ENCODE measurements around the gene ATRN. TPM values are rescaled to one million over a fixed set of nuclear protein-coding genes. Genes with fewer than 3 reads are reported as not detected.

ATRN gene
- total RNA-seq, 2 experiments from 2014 or later: 5.1 TPM

GRCh38 chr20:3539311-3540107 is 68.7 kb downstream of the ATRN start:
- H3K4me1 Mint-ChIP-seq (ENCODE audit: low read depth): no peaks in the 10 kb centered on the region
- CTCF ChIA-PET: no interaction called here
- H3K27me3 Mint-ChIP-seq (ENCODE audit: low read depth): no peaks in the 10 kb centered on the region
- intact Hi-C loops (cut with micrococcal nuclease): no loop called here
- no peak for DNase-seq
- no peaks in the 10 kb centered on the region for H3K9me3 Mint-ChIP-seq
- H3K27ac Mint-ChIP-seq: no peak overlapping the region
- no peak overlapping the region for H3K4me3 Mint-ChIP-seq
- peaks cover 12% of the 10 kb centered on the region for H3K36me3 Mint-ChIP-seq (ENCODE audit: low read depth)

- no peak overlapping the region for H3K27ac Mint-ChIP-seq
- DNase-seq: no peak
- no peak overlapping the region for H3K4me3 Mint-ChIP-seq
- peaks cover 8% of the 10 kb centered on the region for H3K36me3 Mint-ChIP-seq (ENCODE audit: low read depth)
- CTCF ChIA-PET: no interaction called here
- H3K9me3 Mint-ChIP-seq: no peaks in the 10 kb centered on the region
- no peaks in the 10 kb centered on the region for H3K27me3 Mint-ChIP-seq (ENCODE audit: low read depth)
- H3K4me1 Mint-ChIP-seq (ENCODE audit: low read depth): no peaks in the 10 kb centered on the region
- intact Hi-C loops (cut with micrococcal nuclease): no loop called here
Observed at GRCh38 chr20:3541887-3542721, 71.3 kb downstream of the ATRN start.

GRCh38 chr20:3543901-3544507 is 73.2 kb downstream of the ATRN start:
- H3K9me3 Mint-ChIP-seq: no peaks in the 10 kb centered on the region
- H3K4me3 Mint-ChIP-seq: no peak overlapping the region
- H3K27me3 Mint-ChIP-seq (ENCODE audit: low read depth): no peaks in the 10 kb centered on the region
- no peak for DNase-seq
- intact Hi-C loops (cut with micrococcal nuclease): no loop called here
- no peaks in the 10 kb centered on the region for H3K4me1 Mint-ChIP-seq (ENCODE audit: low read depth)
- peaks cover 6% of the 10 kb centered on the region for H3K36me3 Mint-ChIP-seq (ENCODE audit: low read depth)
- H3K27ac Mint-ChIP-seq: no peak overlapping the region
- CTCF ChIA-PET: no interaction called here

GRCh38 chr20:3545401-3545925 is 74.6 kb downstream of the ATRN start:
- no peak overlapping the region for H3K27ac Mint-ChIP-seq
- no peaks in the 10 kb centered on the region for H3K4me1 Mint-ChIP-seq (ENCODE audit: low read depth)
- no peak for DNase-seq
- CTCF ChIA-PET: interaction anchor here (0.7 kb wide), 1 partner anchor 206 kb away, joined by 5 read pairs; no protein-coding TSS in a partner anchor
- peaks cover 5% of the 10 kb centered on the region for H3K36me3 Mint-ChIP-seq (ENCODE audit: low read depth)
- intact Hi-C loops (cut with micrococcal nuclease): no loop called here
- no peak overlapping the region for H3K4me3 Mint-ChIP-seq
- H3K27me3 Mint-ChIP-seq (ENCODE audit: low read depth): no peaks in the 10 kb centered on the region
- H3K9me3 Mint-ChIP-seq: no peaks in the 10 kb centered on the region

GRCh38 chr20:3547906-3548305 is 77.1 kb downstream of the ATRN start:
- intact Hi-C loops (cut with micrococcal nuclease): no loop called here
- Mint-ChIP-seq H3K4me1 (ENCODE audit: low read depth) (no peaks in the 10 kb centered on the region), H3K36me3 (ENCODE audit: low read depth) (peaks cover 6% of the 10 kb centered on the region), H3K4me3 (no peak overlapping the region), H3K27ac (no peak overlapping the region), H3K27me3 (ENCODE audit: low read depth) (no peaks in the 10 kb centered on the region), H3K9me3 (no peaks in the 10 kb centered on the region)
- DNase-seq: no peak
- CTCF ChIA-PET: interaction anchor here (1.5 kb wide), 1 partner anchor 10 kb away, joined by 3 read pairs; no protein-coding TSS in a partner anchor

GRCh38 chr20:3550837-3551236 is 80.0 kb downstream of the ATRN start:
- Mint-ChIP-seq H3K27me3 (ENCODE audit: low read depth) (no peaks in the 10 kb centered on the region), H3K4me3 (no peak overlapping the region), H3K27ac (no peak overlapping the region), H3K36me3 (ENCODE audit: low read depth) (peaks cover 9% of the 10 kb centered on the region), H3K4me1 (ENCODE audit: low read depth) (no peaks in the 10 kb centered on the region), H3K9me3 (no peaks in the 10 kb centered on the region)
- no peak for DNase-seq
- CTCF ChIA-PET: interaction anchor here (2.6 kb wide), 1 partner anchor 12 kb away, joined by 9 read pairs; no protein-coding TSS in a partner anchor
- intact Hi-C loops (cut with micrococcal nuclease): no loop called here

GRCh38 chr20:3551681-3552434 is 81.0 kb downstream of the ATRN start:
- Mint-ChIP-seq H3K27ac (no peak overlapping the region), H3K27me3 (ENCODE audit: low read depth) (no peaks in the 10 kb centered on the region), H3K9me3 (no peaks in the 10 kb centered on the region), H3K4me3 (no peak overlapping the region), H3K36me3 (ENCODE audit: low read depth) (peaks cover 9% of the 10 kb centered on the region), H3K4me1 (ENCODE audit: low read depth) (no peaks in the 10 kb centered on the region)
- CTCF ChIA-PET: interaction anchor here (2.6 kb wide), 1 partner anchor 11 kb away, joined by 9 read pairs; no protein-coding TSS in a partner anchor
- intact Hi-C loops (cut with micrococcal nuclease): no loop called here
- DNase-seq: no peak

GRCh38 chr20:3553663-3554062 is 82.8 kb downstream of the ATRN start:
- no peak for DNase-seq
- Mint-ChIP-seq H3K4me1 (ENCODE audit: low read depth) (no peaks in the 10 kb centered on the region), H3K4me3 (no peak overlapping the region), H3K27ac (no peak overlapping the region), H3K27me3 (ENCODE audit: low read depth) (no peaks in the 10 kb centered on the region), H3K36me3 (ENCODE audit: low read depth) (peaks cover 5% of the 10 kb centered on the region), H3K9me3 (no peaks in the 10 kb centered on the region)
- intact Hi-C loops (cut with micrococcal nuclease): no loop called here
- CTCF ChIA-PET: no interaction called here

GRCh38 chr20:3557237-3557785 is 86.5 kb downstream of the ATRN start:
- no peak overlapping the region for H3K4me3 Mint-ChIP-seq
- H3K36me3 Mint-ChIP-seq (ENCODE audit: low read depth): peaks cover 3% of the 10 kb centered on the region
- no peaks in the 10 kb centered on the region for H3K9me3 Mint-ChIP-seq
- intact Hi-C loops (cut with micrococcal nuclease): no loop called here
- H3K4me1 Mint-ChIP-seq (ENCODE audit: low read depth): no peaks in the 10 kb centered on the region
- no peaks in the 10 kb centered on the region for H3K27me3 Mint-ChIP-seq (ENCODE audit: low read depth)
- no peak overlapping the region for H3K27ac Mint-ChIP-seq
- CTCF ChIA-PET: interaction anchor here (0.7 kb wide), 1 partner anchor 108 kb away, joined by 3 read pairs; no protein-coding TSS in a partner anchor
- no peak for DNase-seq

GRCh38 chr20:3559231-3559630 is 88.4 kb downstream of the ATRN start:
- H3K27ac Mint-ChIP-seq: no peak overlapping the region
- CTCF ChIA-PET: no interaction called here

GRCh38 chr20:3559637-3560036 is 88.8 kb downstream of the ATRN start:
- Mint-ChIP-seq H3K27me3 (ENCODE audit: low read depth) (no peaks in the 10 kb centered on the region), H3K27ac (no peak overlapping the region), H3K36me3 (ENCODE audit: low read depth) (peaks cover 4% of the 10 kb centered on the region), H3K9me3 (no peaks in the 10 kb centered on the region), H3K4me1 (ENCODE audit: low read depth) (no peaks in the 10 kb centered on the region), H3K4me3 (no peak overlapping the region)
- intact Hi-C loops (cut with micrococcal nuclease): loop anchor here (10.0 kb wide), 1 partner anchor 115 kb away; no protein-coding TSS in a partner anchor
- DNase-seq: no peak
- CTCF ChIA-PET: no interaction called here

More at GRCh38 chr20:3559231-3559630, 88.4 kb downstream of the ATRN start:
- Mint-ChIP-seq H3K4me1 (ENCODE audit: low read depth) (no peaks in the 10 kb centered on the region), H3K4me3 (no peak overlapping the region), H3K9me3 (no peaks in the 10 kb centered on the region), H3K36me3 (ENCODE audit: low read depth) (peaks cover 3% of the 10 kb centered on the region), H3K27me3 (ENCODE audit: low read depth) (no peaks in the 10 kb centered on the region)
- no peak for DNase-seq
- intact Hi-C loops (cut with micrococcal nuclease): no loop called here
